Superior temporal gyrus (tissue), 1 donor: ENCODE data around the gene MCOLN2.
"Not testable (repeated sequence)": the region's sequence is repeated elsewhere in the genome, so short reads cannot be mapped to it uniquely, and the experiment has no call there.

Experiments used
- DNase-seq: peaks from one replicate; pipeline ENCODE4 v3.0.0-alpha.2; 2016; ENCODE audit errors: extremely low spot score

Gene MCOLN2

DNA sequence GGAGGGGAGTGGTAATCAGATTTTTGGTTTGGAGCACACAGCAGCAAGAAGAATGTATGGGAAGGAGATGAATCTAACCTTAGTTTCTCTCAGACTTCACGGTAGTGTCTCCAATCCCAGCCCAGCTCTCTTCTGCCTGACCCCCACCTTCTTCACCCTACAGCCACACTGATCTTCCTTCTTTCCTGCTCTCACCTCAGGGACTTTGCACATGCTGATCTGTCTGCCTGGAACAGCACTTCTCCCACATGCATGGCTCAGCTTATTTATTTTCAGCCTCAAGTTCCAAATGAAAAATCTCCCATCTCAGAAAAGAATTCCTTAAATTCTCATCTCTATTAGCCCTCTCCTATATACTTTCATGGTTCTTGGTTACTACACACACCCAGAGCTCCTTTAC, 55.1 kb downstream of the MCOLN2 start:
- no peak for DNase-seq

GRCh38 chr1:84940481-84940880, 56.4 kb downstream of the MCOLN2 start:
- DNase-seq: no peak

DNA sequence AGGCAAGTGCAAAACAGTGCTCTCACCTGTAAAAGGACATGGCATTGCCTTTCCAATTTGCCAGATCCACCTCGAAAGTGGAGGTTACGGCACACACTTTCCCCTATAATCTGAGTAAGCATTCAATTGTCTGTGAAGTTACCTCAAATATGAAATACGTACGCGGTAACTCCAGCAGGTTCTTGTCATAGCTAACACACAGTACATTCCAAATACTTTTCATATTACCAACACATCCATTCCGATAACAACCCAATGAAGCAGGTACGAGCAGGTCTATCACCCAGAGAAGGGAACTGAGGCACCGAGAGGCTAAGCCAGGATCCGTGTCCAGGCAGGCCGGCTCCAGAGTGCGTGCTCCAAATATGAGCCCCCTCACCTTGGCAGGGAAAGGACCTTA, 57.2 kb downstream of the MCOLN2 start:
- no peak for DNase-seq

GRCh38 chr1:84939151-84939550, 57.8 kb downstream of the MCOLN2 start:
- no peak for DNase-seq

GRCh38 chr1:84936116-84936810, 60.6 kb downstream of the MCOLN2 start:
- DNase-seq: peak; percentile 90

- no peak for DNase-seq
These were observed 63.8 kb downstream of the MCOLN2 start for GRCh38 chr1:84933011-84933611.

GRCh38 chr1:84930831-84931230, 66.1 kb downstream of the MCOLN2 start:
- no peak for DNase-seq

DNA sequence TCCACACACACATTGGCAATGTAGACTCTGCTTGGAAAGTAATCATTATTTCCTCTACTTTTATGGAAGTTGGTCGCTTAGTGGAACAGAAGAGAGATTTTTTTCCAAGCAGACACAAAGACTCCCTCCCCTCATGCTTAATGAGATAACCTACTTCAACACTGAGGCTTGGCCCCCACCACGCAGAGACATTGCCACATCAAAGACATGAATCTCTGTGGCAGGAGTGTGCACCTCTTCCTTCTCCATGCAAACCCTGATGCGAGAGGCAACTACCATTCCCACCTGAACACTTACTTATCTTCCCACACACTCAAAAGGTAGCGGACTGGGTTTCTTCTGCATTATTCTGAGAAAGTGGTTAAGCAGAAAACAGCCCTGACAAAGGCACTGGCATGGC, 66.6 kb downstream of the MCOLN2 start:
- DNase-seq: no peak

GRCh38 chr1:84929581-84929980, 67.3 kb downstream of the MCOLN2 start:
- DNase-seq: no peak

DNA sequence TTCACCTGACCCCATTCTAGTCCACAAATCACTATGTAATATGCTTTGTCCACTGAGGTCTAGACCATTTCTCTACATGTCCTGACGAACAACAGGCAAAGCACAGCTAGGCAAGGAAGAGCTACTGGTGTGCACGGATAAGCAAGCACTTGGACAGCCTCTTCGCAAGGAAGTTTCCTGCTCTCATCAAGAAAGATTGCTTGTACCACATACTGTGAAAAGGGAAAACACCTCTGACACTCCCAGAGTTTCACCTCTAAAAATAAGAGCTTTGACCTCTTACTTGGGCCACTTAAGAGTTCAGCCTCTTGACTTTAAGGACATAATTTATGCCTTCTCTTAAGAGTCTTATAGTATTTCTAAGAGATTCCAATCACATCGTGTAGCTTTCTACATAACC, 67.9 kb downstream of the MCOLN2 start:
- DNase-seq: no peak

- DNase-seq: no peak
These were observed 73.6 kb downstream of the MCOLN2 start for GRCh38 chr1:84923317-84923716.

GRCh38 chr1:84920159-84920558, 76.8 kb downstream of the MCOLN2 start:
- DNase-seq: no peak

GRCh38 chr1:84919461-84919970, 77.4 kb downstream of the MCOLN2 start:
- DNase-seq: no peak

DNA sequence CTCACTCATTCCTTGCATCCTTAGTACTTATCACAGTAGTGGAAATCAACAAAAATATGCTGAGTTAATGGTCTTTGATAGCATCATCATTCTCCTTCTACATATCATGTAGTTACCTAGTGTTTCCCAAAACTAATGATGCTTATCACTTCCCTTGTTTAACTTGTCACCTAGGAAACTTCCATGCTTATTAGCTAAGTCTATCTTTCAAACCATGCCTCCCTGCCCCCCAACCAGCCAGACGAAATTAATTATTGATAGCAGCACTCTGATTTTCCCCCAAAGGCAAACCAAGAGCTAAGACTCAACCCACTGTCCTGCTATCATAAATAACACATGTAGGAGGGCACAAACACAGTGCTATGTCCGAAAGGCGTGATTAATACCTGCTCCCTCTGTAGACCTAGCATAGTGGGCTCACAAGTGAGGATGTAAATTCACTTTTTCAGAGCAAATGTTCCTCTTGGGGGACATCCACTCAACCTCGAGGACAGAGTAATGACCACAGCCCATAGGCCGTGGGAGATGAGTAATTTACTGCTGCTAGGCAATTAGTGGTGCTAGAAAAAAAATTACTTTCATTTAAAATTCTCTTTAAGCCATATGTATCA, 78.1 kb downstream of the MCOLN2 start:
- DNase-seq: no peak

DNA sequence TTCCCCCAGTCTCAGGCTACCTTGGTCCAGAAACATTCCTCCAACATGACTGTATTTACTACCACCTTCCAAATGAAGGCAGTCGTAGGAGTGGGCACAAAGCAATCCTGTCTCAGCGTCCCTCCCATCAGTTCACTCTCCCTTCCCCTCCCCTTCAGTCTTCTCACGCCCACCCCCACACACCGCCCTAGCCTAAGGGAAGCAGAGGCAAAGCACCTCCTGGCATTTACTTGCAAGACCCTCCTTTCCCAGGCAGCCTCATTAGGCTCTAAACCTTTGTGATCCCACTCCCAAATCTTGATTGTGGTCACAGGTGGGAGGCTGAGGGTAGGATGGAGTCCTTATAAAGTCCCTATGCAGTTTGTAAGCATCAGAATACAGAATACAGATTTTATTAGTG, 80.0 kb downstream of the MCOLN2 start:
- no peak for DNase-seq

DNA sequence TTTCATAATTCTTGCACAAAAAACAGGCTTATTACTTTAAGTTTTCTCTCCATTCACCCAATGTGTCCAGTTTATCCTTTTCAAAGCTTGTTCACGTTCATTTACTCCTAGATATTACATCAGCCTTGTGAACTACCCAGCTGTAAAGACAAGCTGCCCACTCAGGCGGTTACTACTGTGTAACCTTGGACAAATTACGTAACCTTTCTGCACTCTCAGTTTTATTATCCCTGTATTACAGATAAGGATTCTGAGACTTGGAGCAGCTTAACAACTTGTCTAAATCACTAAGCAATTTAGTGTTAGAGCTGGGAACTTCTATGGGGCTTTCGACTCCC, 83.4 kb downstream of the MCOLN2 start:
- no peak for DNase-seq

DNA sequence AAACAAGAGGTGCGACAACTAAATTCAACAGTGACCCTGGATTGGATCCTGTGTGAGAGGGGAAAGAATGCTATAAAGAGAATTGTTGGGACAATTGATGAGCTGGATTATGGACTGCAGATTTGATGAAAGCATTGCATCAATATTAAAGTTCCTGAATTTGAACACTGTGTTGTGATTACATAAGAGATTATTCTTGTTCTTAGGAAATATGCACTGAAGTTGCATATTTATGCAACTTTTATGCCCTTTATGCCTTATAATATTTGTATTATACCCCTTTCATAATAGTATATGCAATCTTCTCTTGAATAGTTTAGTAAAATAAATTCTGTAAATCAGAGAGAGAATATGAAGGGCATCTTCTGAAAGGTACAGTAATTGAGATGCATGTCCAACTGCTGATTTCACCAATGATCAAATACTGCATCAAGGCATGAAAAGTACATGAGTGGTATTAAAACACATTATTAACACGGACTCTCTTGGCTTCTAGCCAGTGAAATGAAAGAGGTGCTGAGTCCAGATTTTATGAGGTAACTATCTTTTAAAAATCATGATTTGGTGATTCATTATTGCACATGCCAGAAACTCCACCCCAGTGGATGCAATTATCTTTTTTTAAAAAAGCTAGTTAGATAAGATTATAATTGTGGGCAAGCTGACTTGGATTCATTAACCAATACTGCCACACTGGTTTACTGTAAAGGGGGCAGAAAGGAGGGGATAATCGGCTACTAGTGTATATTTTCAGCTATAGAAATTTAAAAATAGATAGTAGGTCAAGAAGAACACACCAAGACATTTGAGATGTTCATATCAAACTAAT, 84.0 kb downstream of the MCOLN2 start:
- no peak for DNase-seq

DNA sequence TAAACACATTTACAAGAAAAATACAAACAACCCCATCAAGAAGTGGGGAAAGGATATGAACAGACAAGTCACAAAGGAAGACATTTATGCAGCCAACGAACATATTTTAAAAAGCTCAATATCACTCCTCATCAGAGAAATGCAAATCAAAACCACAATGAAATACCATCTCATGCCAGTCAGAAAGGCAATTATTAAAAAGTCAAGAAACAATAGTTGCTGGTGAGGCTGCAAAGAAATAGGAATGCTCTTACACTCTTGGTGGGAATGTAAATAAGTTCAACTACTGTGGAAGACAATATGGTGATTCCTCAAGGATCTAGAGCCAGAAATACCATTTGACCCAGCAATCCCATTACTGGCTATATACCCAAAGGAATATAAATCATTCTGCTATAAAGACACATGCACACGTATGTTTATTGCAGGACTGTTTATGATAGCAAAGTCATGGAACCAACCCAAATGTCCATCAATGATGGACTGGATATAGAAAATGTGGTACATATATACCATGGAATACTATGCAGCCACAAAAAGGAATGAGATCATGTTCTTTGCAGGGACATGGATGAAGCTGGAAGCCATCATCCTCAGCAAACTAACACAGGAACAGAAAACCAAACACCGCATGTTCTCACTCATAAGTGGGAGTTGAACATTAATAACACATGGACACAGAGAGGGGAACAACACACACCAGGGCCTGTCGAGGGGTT, 88.0 kb downstream of the MCOLN2 start:
- not testable (repeated sequence) for DNase-seq

DNA sequence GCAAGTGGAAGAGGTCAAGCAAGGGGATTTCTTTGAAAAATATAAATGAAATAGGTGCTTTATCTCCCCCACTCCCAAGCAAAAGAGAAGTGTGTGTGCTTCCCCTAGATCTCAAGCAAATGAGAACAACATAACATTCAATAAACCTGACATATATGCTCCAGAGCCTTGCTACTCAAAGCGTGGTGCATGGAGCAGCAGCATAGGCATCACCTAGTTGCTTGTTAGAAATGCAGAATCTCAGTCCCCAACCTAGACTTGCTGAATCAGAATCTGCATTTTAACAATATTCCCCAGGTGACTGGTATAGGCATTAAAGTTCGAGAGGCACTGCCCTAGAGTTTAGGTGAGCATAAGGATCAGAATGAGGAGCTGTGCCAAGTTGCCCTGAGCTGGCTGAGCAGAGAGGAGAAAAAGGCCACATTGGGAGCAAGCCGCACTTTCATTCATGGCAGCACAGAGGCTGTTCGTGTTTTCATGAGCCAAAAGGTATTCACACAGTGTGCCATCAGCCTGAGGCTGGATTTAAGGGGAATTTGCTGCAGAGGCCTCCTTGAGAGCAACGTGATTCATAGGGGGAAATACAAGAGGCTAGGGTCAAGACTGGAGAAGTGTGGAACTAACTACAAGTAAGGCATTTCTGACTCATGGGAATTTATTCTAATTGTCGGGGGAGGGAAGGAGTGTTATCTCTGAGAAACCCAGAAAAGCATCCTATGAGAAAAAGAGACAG, 89.7 kb downstream of the MCOLN2 start:
- DNase-seq: no peak

DNA sequence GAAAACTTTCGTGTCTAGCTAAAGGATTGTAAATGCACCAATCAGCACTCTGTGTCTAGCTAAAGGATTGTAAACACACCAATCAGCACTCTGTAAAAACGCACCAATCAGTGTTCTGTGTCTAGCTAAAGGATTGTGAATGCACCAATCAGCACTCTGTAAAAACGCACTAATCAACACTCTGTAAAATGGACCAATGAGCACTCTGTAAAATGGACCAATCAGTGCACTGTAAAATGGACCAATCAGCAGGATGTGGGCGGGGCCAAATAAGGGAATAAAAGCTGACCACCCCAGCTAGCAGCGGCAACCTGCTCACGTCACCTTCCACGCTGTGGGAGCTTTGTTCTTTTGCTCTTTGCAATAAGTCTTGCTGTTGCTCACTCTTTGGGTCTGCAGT, 94.2 kb downstream of the MCOLN2 start:
- not testable (repeated sequence) for DNase-seq

DNA sequence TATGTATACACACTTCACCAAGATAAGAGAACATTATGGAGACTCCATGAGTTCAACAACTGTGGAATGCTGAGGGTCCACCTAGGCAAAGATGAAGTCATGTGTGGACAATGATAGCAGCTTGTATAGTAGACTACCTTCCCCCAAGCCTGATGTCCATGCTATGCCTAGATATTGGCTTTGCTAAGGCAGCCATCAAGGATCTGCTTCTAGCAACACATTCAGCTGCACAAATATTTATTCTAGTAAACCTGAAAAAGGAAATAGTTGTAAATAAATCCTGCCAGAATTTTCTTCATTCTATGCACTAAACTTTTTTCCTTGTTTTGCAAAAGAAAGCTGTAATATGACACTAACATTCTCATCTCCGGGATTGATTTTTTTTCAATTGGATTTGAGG, 96.9 kb downstream of the MCOLN2 start:
- DNase-seq: no peak
